H9 (cell line): Measurements from ENCODE around the gene AGPAT2. TPM values are rescaled to one million over a fixed set of nuclear protein-coding genes. Genes with fewer than 3 reads are reported as not detected.

Experiments used
- DNase-seq: peaks from one replicate; pipeline ENCODE4 v3.0.0-alpha.2; 2017
- H2AFZ ChIP-seq: one replicate; pipeline ENCODE4 v1.6.1; 2013; ENCODE audit warnings: mild to moderate bottlenecking, low read length, control low read depth, moderate library complexity
- H2AK5ac ChIP-seq: 2 replicates; pipeline ENCODE4 v1.6.1; 2013; ENCODE audit warnings: low read length, control low read depth, mixed read lengths; ENCODE audit not compliant: insufficient read length
- H2BK120ac ChIP-seq: one replicate; pipeline ENCODE4 v1.6.1; 2013; ENCODE audit warnings: low read depth, mild to moderate bottlenecking, low read length, control low read depth, inconsistent platforms; ENCODE audit not compliant: poor library complexity, severe bottlenecking
- H2BK12ac ChIP-seq: 2 replicates; pipeline ENCODE4 v1.6.1; 2013; ENCODE audit warnings: low read length, control low read depth, mixed read lengths, low read depth; ENCODE audit not compliant: insufficient read length
- H2BK15ac ChIP-seq: 2 replicates; pipeline ENCODE4 v1.6.1; 2013; ENCODE audit warnings: low read depth, low read length, control low read depth
- H2BK20ac ChIP-seq: one replicate; pipeline ENCODE4 v1.6.1; 2013; ENCODE audit warnings: low read depth, mild to moderate bottlenecking, low read length, control low read depth, inconsistent platforms; ENCODE audit not compliant: poor library complexity, severe bottlenecking
- H2BK5ac ChIP-seq: 2 replicates; pipeline ENCODE4 v1.6.1; 2013; ENCODE audit warnings: low read length, control low read depth, mixed read lengths; ENCODE audit not compliant: insufficient read length
- H3K14ac ChIP-seq: 2 replicates; pipeline ENCODE4 v1.6.1; 2013; ENCODE audit warnings: low read length, control low read depth; ENCODE audit not compliant: insufficient read depth
- H3K18ac ChIP-seq: 2 replicates; pipeline ENCODE4 v1.6.1; 2013; ENCODE audit warnings: low read depth, mild to moderate bottlenecking, mixed read lengths, low read length, control low read depth; ENCODE audit not compliant: insufficient read length
- H3K23ac ChIP-seq: 2 replicates; pipeline ENCODE4 v1.6.1; 2013; ENCODE audit warnings: low read length, control low read depth, mixed read lengths, low read depth; ENCODE audit not compliant: insufficient read length
- H3K23me2 ChIP-seq: 2 replicates; pipeline ENCODE4 v1.6.1; 2013; ENCODE audit warnings: low read depth, mild to moderate bottlenecking, mixed read lengths, low read length, control low read depth; ENCODE audit not compliant: insufficient read length, poor library complexity, severe bottlenecking
- H3K27ac ChIP-seq: 2 replicates; pipeline ENCODE4 v1.5.1; 2013; ENCODE audit warnings: low read length, control low read depth, mixed read lengths, low read depth; ENCODE audit not compliant: insufficient read length
- H3K27me3 ChIP-seq: 2 replicates; pipeline ENCODE4 v1.6.1; 2013; ENCODE audit warnings: low read length, control low read depth, inconsistent platforms; ENCODE audit not compliant: insufficient read depth
- H3K4ac ChIP-seq: 2 replicates; pipeline ENCODE4 v1.6.1; 2013; ENCODE audit warnings: low read depth, mild to moderate bottlenecking, control low read depth, inconsistent platforms, low read length, moderate library complexity
- H3K4me1 ChIP-seq: 2 replicates; pipeline ENCODE4 v1.6.1; 2013; ENCODE audit warnings: low read length, control low read depth, inconsistent platforms; ENCODE audit not compliant: insufficient read depth
- H3K4me2 ChIP-seq: 2 replicates; pipeline ENCODE4 v1.6.1; 2013; ENCODE audit warnings: low read length, control low read depth, mixed read lengths; ENCODE audit not compliant: insufficient read length, insufficient read depth
- H3K56ac ChIP-seq: 2 replicates; pipeline ENCODE4 v1.6.1; 2013; ENCODE audit warnings: low read depth, mild to moderate bottlenecking, mixed read lengths, low read length, control low read depth; ENCODE audit not compliant: insufficient read length
- H3K79me1 ChIP-seq: 2 replicates; pipeline ENCODE4 v1.6.1; 2013; ENCODE audit warnings: low read depth, mild to moderate bottlenecking, moderate library complexity, low read length, control low read depth, inconsistent platforms; ENCODE audit not compliant: insufficient read depth, poor library complexity, severe bottlenecking
- H3K79me2 ChIP-seq: 2 replicates; pipeline ENCODE4 v1.6.1; 2013; ENCODE audit warnings: low read length, control low read depth, inconsistent platforms; ENCODE audit not compliant: insufficient read depth
- H3K9ac ChIP-seq: 2 replicates; pipeline ENCODE4 v1.6.1; 2013; ENCODE audit warnings: low read length, control low read depth, mixed read lengths; ENCODE audit not compliant: insufficient read length; ENCODE audit errors: extremely low read depth
- H3K9me3 ChIP-seq: one replicate; pipeline ENCODE4 v1.6.1; 2013; ENCODE audit warnings: low read depth, low read length, inconsistent platforms; ENCODE audit not compliant: control insufficient read depth
- H3T11ph ChIP-seq: one replicate; pipeline ENCODE4 v1.6.1; 2013; ENCODE audit warnings: mild to moderate bottlenecking, low read length, control low read depth, inconsistent platforms
- H4K20me1 ChIP-seq: one replicate; pipeline ENCODE4 v1.6.1; 2013; ENCODE audit not compliant: control insufficient read depth, insufficient read length, insufficient read depth
- H4K5ac ChIP-seq: 2 replicates; pipeline ENCODE4 v1.6.1; 2013; ENCODE audit warnings: low read depth, mild to moderate bottlenecking, mixed read lengths, low read length, control low read depth; ENCODE audit not compliant: insufficient read length
- H4K8ac ChIP-seq: replicated peaks from 2 replicates; pipeline ENCODE4 v1.6.1; 2013; ENCODE audit warnings: low read length, control low read depth, mixed read lengths, low read depth; ENCODE audit not compliant: insufficient read length
- H4K91ac ChIP-seq: 2 replicates; pipeline ENCODE4 v1.6.1; 2013; ENCODE audit warnings: low read depth, mild to moderate bottlenecking, moderate library complexity, mixed read lengths, low read length, control low read depth; ENCODE audit not compliant: insufficient read length
- H3K27ac Mint-ChIP-seq, 3 experiments: 2 replicates in 2 of 3; 3 replicates in 1 of 3; pipeline ENCODE4 v1.8.0; 2020 to 2021; ENCODE audit warnings: mixed read lengths in 3 of 3, mild to moderate bottlenecking in 1 of 3, moderate library complexity in 1 of 3
- H3K27me3 Mint-ChIP-seq: 2 replicates; pipeline ENCODE4 v1.8.0; 2021; ENCODE audit warnings: low read depth, mild to moderate bottlenecking, moderate library complexity, mixed read lengths
- H3K36me3 Mint-ChIP-seq, 3 experiments: 2 replicates in 2 of 3; 3 replicates in 1 of 3; pipeline ENCODE4 v1.8.0; 2020 to 2021; ENCODE audit warnings: low read depth in 3 of 3, mixed read lengths in 3 of 3; ENCODE audit not compliant: insufficient read depth in 1 of 3
- H3K4me1 Mint-ChIP-seq, 2 experiments: 2 replicates each; pipeline ENCODE4 v1.8.0; 2020; ENCODE audit warnings: mixed read lengths in 2 of 2
- H3K4me3 Mint-ChIP-seq, 2 experiments: 2 replicates in 1 of 2; 3 replicates in 1 of 2; pipeline ENCODE4 v1.8.0; 2020 to 2021; ENCODE audit warnings: mild to moderate bottlenecking in 2 of 2, mixed read lengths in 2 of 2, moderate library complexity in 1 of 2
- H3K9me3 Mint-ChIP-seq, 2 experiments: 2 replicates in 1 of 2; 3 replicates in 1 of 2; pipeline ENCODE4 v1.8.0; 2020; ENCODE audit warnings: mild to moderate bottlenecking in 2 of 2, mixed read lengths in 2 of 2, moderate library complexity in 1 of 2
- CTCF ChIP-seq: fragments of 200-600 bp; sonication (generic); conservative IDR thresholded peaks from 3 replicates; pipeline ENCODE4 v1.8.0; 2021; ENCODE audit warnings: antibody characterized with exemption, mild to moderate bottlenecking
- WGBS: extraction: QIAGEN DNeasy Blood & Tissue Kit; methylation state at CpG from one replicate; pipeline ENCODE4 v1.1.7; 2013; ENCODE audit warnings: missing lambda C conversion rate, low lambda C conversion rate, mixed read lengths; ENCODE audit not compliant: insufficient read length; ENCODE audit errors: extremely low coverage; 5-methylcytosine and 5-hydroxymethylcytosine counted together
- total RNA-seq: library from RNA; stranded (reverse); gene quantifications from 2 replicates; pipeline ENCODE4 v1.2.1, GENCODE V29; 2021

AGPAT2 gene
- total RNA-seq, 1 experiment from 2014 or later: 29.7 TPM

GRCh38 chr9:136690806-136691261 lies 3.6 kb upstream of the AGPAT2 start:
- no peak overlapping the region for H3K4me3 Mint-ChIP-seq
- no peak overlapping the region for H2BK120ac ChIP-seq
- H3K23me2 ChIP-seq: peaks cover 9% of the 10 kb centered on the region
- no peak overlapping the region for H4K91ac ChIP-seq
- H3K27me3 Mint-ChIP-seq: peaks cover 25% of the 10 kb centered on the region
- no peak overlapping the region for H3K27ac ChIP-seq
- no peak overlapping the region for H3K4ac ChIP-seq
- H3K9me3 ChIP-seq: no peaks in the 10 kb centered on the region
- no peak overlapping the region for H3K9ac ChIP-seq
- H2BK5ac ChIP-seq: no peak overlapping the region
- H3K27ac Mint-ChIP-seq: no peak overlapping the region
- no peaks in the 10 kb centered on the region for H3K9me3 Mint-ChIP-seq
- no peak overlapping the region for H3K4me2 ChIP-seq
- no peak overlapping the region for H4K8ac ChIP-seq
- H3K23ac ChIP-seq: no peak overlapping the region
- no peak overlapping the region for H2BK15ac ChIP-seq
- WGBS: no CpG with 5 or more reads among the region's 15 CpGs
- H2BK20ac ChIP-seq: no peak overlapping the region
- no peak overlapping the region for H2AK5ac ChIP-seq
- H3K27me3 ChIP-seq: no peaks in the 10 kb centered on the region
- no peak for TF ChIP-seq CTCF
- H2AFZ ChIP-seq: no peak overlapping the region
- no peak overlapping the region for H3T11ph ChIP-seq
- DNase-seq: no peak
- no peaks in the 10 kb centered on the region for H3K79me2 ChIP-seq
- H3K79me1 ChIP-seq: no peaks in the 10 kb centered on the region
- H3K18ac ChIP-seq: no peak overlapping the region
- H3K4me1 ChIP-seq: no peaks in the 10 kb centered on the region
- no peak overlapping the region for H3K56ac ChIP-seq
- H3K14ac ChIP-seq: no peak overlapping the region
- no peaks in the 10 kb centered on the region for H4K20me1 ChIP-seq
- H3K4me1 Mint-ChIP-seq: peaks cover 4 to 26% of the 10 kb centered on the region in 2 experiments
- no peak overlapping the region for H4K5ac ChIP-seq
- H3K36me3 Mint-ChIP-seq: no peaks in the 10 kb centered on the region
- no peak overlapping the region for H2BK12ac ChIP-seq
